Epithelial cell of esophagus (primary cell): ENCODE data around the gene DAZAP1.

Experiments
- DNase-seq: peaks from one replicate; pipeline ENCODE4 v3.0.0; 2010; ENCODE audit warnings: low read depth
- H3K4me3 ChIP-seq: 2 replicates; pipeline ENCODE4 v1.5.1; 2011; ENCODE audit warnings: mild to moderate bottlenecking, low read length, control low read depth
- TF ChIP-seq, protein P1 (sequence below): IDR thresholded peaks from 2 replicates; pipeline ENCODE4 v1.5.1; 2011; ENCODE audit warnings: low read depth, mild to moderate bottlenecking, low read length, control low read depth, inconsistent platforms; ENCODE audit not compliant: insufficient read depth; ENCODE audit errors: missing control alignments

The DAZAP1 gene

DNA sequence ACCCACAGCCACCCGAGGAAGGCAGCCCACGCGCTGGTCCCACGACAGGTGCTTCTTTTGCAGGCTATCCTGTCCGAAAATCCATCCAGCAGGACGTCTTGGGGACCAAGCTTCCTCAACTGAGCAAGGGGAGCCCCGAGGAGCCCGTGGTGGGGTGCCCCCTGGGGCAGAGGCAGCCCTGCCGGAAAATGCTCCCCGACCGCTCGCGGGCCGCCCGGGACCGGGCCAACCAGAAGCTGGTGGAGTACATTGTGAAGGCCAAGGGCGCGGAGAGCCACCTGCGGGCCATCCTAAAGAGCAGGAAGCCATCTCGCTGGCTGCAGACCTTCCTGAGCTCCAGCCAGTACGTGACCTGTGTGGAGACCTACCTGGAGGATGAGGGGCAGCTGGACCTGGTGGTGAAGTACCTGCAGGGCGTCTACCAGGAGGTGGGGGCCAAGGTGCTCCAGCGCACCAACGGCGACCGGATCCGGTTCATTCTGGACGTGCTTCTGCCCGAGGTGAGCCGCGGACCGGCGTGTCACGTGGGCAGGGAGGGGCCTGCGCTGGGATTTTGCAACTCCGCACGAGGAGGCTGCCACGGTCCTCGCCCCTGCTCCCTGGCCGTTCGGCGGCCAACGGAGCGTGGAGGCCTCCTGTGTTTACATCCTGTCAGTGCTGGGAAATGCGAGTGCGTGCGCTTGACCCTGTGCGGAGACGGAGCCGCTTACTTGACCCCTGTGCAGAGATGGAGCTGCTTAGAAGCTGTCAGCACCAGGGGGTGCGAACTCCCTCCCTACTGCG is 36.6 kb upstream of the DAZAP1 start:
- TF ChIP-seq, protein P1, sequence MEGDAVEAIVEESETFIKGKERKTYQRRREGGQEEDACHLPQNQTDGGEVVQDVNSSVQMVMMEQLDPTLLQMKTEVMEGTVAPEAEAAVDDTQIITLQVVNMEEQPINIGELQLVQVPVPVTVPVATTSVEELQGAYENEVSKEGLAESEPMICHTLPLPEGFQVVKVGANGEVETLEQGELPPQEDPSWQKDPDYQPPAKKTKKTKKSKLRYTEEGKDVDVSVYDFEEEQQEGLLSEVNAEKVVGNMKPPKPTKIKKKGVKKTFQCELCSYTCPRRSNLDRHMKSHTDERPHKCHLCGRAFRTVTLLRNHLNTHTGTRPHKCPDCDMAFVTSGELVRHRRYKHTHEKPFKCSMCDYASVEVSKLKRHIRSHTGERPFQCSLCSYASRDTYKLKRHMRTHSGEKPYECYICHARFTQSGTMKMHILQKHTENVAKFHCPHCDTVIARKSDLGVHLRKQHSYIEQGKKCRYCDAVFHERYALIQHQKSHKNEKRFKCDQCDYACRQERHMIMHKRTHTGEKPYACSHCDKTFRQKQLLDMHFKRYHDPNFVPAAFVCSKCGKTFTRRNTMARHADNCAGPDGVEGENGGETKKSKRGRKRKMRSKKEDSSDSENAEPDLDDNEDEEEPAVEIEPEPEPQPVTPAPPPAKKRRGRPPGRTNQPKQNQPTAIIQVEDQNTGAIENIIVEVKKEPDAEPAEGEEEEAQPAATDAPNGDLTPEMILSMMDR, result no peak
- no peak overlapping the region for H3K4me3 ChIP-seq
- no peak for DNase-seq

DNA sequence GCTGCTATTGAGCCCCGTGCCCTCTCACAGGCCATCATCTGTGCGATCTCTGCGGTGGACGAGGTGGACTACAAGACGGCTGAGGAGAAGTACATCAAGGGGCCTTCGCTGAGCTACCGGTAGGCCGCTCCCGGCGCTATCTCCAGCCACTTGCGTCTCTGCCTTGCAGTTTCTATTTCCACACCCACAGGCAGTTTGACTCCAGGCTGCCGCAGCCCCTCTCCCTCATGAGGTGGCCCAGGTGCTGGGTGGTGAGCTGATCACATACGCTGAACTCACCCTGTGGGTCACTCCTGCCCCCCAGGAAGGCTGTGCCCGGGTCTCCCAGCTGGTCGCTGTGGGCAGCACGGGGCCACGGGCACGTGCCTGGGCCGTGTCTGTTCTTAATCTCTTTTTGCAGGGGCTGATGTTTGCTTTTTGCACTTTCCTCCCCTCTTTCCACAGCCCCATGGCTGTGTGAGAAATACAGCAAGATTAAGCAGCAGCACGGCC is 34.3 kb upstream of the DAZAP1 start:
- no peak overlapping the region for H3K4me3 ChIP-seq
- TF ChIP-seq, protein P1, result no peak
- DNase-seq, result no peak

DNA sequence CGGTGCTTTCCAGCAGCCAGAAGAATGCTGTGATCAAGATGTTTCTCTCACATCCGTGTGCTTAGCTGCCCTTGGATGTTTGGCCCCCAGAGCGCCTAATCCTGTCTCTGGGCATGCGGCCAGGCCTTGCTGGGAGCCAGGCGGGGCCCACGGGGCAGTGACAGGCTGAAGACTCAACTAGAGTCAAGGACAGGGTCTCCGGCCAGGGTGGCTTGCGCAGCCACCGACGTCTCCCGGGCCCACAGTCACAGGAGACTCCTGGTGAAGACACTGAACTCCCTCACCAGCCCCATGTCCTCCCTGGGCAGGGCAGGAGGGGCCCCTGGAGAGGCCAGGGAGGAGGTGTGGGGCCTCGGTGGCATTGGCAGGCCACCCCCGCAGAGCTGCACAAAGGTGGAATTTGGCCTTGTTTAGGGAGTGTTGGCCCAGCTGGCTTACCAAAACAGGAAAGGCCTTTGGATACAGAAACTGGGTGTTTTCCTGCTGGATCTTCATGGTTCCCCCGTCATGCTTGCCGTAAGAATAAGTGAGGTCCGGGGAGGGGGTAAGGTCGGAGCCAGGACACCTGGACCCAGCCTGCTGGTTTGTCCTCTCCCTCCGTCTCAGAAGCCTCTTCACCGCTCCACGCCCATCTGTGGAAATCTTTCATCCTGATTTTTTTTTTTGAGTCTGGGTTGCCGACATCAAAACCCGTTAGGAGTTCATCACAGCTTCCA is 33.7 kb upstream of the DAZAP1 start:
- TF ChIP-seq, protein P1, result no peak
- no peak for DNase-seq
- no peak overlapping the region for H3K4me3 ChIP-seq

DNA sequence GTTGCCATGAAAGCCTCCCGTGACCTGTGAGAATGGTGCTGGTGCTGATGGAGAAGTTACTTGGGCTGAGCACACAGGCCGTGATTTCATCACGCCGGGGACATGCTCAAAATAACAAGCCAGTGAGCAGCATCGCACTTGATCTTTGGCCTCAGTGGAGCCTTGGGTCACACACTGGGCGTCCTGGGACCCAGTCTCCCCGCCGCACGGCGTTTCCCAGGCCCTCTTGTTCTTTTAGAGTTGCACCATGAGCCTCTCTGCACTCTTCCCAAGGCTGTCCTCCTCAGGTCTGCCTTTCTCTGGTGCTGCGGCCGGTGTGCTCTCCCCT is 33.2 kb upstream of the DAZAP1 start:
- TF ChIP-seq, protein P1, result no peak
- DNase-seq, result no peak
- H3K4me3 ChIP-seq, result no peak overlapping the region

DNA sequence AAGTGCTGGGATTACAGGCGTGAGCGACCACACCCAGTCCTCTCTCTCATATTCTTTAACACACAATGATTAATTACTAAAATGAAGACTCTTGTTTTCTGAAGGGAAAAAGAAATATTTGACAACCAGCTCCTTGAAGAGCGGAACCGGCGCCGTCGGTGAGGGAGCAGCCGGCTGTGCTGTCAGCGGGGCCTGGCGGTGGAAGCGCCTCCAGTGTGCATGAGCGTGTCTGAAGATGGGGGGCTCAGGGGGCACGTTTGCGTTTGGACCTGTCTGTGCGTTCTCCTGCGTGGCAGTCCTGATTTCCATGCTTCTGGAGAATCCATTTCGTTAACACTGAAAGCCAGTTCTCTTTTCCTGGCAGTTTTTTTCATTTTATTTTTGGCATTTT is 31.0 kb upstream of the DAZAP1 start:
- TF ChIP-seq, protein P1, result no peak
- no peak overlapping the region for H3K4me3 ChIP-seq
- DNase-seq, result no peak

DNA sequence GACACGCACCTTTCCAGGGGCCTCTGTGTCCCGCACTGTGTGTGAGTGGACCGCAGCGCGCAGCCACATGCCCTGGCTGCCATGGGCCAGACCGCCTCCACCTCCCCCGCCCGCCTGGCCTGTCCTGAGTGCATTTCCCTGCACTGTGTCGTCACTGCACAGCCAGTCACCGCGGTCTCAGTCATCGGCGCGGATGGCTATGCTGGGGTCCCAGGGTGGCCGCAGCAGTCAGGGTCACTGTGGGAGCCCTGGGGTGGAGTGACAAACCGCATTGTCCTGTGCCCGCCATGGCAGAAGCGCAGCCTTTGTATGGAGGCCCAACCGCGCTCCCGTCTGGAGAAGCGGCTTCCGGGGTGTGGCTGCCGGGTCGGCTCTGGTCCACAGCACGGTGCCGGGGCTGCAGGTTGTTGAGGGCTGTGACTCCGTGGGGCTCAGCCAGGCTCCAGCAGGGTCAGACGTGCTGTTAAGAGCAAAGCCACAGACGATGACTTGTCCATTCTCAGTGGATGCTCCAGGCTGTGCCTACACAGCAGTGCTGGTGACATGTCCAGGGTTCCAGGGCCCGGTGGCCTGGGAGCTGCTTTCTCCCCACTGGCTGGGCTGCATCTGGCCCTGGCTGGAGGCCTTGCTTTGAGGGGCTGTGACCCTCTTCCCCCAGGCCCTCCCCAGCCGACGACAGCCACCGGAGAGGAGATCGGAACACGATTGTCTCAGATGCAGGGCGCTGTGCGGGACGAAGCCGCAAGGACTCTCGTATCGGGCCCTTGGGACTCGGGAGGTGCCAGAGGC is 30.0 kb upstream of the DAZAP1 start:
- DNase-seq, result no peak
- TF ChIP-seq, protein P1, result no peak
- H3K4me3 ChIP-seq, result no peak overlapping the region
